Muscle of back (tissue), 11 donors: ENCODE measurements around the gene CHST8. TPM values are rescaled to one million over a fixed set of nuclear protein-coding genes. Genes with fewer than 3 reads are reported as not detected.

Experiments
- DNase-seq, 3 donors: peaks; one replicate each; pipeline versions ENCODE4 v3.0.0 to v3.0.0-alpha.2; 2013
- polyA plus RNA-seq, 10 donors: library from polyadenylated mRNA; unstranded; fragments of 120-200 nt; gene quantifications; one replicate each; pipeline ENCODE4 v1.2.1, GENCODE V29; 2013; ENCODE audit not compliant: insufficient read length in 10 of 10

CHST8 gene
- polyA plus RNA-seq, 10 donors: 0.07 to 1.1 (median 0.16) TPM; not detected in 2

DNA sequence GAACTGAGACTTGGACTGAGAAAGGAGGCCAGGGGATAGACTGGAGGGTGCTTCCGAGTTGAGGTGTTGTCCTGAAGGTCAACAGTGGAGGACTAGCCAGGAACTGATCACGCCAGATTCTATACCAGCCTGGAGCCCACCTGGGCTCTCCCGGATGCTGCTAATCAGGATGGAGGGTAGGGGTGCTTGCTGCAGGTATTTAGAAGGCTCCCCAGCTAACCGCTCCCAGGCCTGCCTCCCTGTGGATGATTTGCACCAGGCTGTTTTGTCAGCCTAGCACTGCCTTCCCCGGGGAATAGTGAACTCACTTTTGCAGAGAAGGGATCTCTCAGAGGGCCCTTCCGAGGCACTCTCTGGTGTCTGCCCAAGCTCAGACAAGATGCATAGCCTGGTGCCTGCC, 114.4 kb downstream of the CHST8 start:
- no peak for DNase-seq

DNA sequence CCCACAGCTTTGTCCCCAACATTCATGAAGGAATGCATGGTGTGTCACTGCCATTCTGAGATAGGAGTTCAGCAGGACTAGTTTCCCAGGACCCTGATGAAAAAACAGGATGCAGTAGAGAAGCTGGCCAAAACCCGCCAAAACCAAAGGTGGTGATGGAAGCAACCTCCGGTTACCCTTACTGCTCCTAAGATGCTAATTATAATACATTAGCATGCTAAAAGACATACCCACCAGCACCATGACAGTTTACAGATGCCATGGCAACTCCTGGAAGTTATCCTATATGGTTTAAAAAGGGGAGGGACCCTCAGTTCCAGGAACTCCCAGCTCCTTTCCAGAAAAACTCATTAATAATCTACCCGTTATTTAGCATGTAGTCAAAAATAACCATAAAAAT, 115.0 kb downstream of the CHST8 start:
- DNase-seq: no peak

DNA sequence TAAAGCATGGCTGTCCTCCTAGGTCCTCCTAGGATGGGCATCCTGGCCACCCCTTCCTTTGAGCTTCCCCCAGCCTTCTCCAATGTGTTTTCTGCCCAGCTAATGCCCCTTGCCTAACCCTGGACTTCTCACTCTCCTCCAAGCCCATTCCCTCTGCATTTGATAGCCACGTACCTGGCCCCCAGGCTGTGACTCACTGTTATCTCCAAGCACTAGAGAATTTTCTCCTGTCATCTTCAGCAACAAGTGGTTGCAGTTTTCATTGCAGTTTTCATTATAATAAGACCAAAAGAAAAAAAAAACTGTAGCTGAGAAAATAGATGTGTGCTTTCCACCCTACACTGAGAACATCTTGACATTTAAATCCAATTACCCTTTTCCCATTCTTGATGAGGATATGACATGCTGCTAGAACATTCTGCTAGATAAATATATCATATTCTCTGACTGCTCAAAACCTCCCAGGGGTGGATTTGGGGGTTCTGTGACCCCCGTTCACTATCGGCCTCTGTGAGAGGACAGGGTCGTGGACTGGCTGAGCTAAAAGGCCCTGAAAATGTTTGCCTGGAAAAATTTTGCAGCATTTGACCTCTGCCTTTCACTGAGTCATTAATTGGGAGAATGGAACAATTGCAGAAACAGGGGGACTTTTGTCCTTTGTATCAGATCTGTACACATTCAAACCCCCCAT, 116.1 kb downstream of the CHST8 start:
- no peak for DNase-seq

DNA sequence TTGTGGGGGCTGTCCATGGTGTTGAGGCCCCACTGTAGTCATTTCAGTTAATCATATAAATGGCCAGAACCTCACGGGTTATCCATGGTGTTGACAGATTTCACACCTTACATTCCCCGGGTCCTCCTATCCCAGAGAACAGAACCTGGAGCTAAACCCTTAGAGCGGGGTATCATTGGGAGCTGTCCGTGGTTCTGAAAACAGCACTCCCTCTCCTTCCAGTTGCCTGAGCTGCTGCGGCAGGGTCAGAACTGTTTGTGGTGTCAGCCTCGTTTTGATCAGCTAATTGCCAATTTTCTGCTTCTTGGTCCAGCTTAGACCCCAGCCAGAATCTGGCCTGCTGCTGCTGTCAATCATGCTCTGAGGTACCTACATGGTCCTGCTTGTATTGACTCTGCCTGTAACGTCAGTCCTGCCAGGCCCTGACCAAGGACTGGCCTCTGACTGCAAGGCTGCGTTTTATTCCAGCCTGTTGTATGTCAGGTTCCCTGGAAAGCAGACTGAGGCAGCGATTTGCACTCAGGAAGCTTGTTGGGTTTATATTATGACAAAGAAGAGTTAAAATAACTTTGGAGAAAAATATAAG, 119.2 kb downstream of the CHST8 start:
- peak; percentile 36 to 74 (median 62) for DNase-seq

DNA sequence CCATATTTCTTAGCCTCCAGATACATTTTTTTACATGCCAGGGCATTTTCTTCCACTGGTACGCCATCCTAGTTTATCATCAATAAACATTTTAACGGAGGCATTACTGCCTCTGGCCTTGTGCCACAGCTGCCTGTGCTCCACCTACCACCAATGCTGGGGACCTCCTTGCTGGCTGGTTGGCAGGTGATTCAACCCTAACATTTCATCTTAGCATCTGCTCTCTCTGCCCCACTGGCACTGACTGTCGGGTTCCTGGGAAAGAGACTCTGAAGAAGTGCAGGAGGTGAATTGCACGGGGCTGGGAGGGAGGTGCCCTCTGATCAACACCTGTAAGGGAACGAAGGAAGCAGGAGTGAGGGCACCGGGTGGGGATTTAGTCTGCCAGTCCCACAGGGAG, 123.5 kb downstream of the CHST8 start:
- no peak for DNase-seq

DNA sequence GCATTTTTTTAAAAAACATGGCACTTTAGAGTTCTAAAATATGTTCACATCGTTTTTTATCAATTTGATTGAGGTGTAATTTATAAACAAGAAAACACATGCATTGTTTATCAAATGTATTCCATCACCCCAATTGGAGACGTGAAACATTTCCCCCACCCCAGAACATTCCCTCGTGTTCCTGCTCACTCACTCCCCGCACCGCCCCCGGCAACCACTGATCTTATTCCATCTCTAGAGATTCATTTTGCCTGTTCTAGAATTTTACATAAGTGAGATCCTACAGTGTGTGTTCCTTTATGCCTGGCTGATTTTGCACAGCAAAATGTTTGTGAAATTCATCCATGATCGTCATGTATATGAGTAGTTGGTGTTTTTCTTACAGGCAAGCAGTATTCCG, 124.4 kb downstream of the CHST8 start:
- DNase-seq: no peak

DNA sequence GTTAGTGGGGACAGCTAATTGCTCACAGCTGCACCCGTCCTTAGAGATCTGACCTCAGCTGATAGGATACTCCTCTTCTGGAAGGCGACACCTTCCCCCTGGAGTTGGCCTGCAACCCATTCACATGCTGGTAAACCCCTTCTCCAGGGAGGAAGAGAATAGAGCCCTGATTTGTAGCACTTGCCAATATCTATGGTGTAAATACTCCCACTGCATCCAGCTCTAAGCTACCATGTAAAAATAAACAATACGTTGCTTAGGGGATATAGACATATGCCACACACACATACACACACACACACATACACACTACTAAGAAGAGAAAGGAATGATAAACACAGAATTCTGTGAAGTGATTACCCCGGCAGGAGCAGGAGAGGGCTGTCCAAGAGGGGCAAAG, 125.5 kb downstream of the CHST8 start:
- DNase-seq: no peak

DNA sequence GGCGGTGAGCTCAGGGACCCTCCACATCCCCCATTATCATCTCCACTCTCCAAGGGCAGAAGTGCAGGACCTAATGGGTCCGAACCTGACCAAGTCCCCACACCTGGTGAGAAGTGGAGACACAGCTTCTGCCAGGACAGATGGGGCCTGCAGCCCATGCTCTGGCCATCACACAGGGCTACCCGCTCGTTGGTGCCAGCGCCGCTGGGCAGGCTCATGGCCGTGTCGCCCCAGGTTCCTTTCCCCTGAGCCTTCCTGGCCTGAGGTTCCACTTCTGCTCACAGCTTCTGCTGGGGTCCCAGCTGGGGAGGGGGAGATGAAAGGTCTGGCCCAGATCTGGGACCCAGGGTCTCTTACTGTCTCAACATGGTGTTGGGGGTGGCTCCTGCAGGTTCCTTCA, 126.5 kb downstream of the CHST8 start:
- no peak for DNase-seq

DNA sequence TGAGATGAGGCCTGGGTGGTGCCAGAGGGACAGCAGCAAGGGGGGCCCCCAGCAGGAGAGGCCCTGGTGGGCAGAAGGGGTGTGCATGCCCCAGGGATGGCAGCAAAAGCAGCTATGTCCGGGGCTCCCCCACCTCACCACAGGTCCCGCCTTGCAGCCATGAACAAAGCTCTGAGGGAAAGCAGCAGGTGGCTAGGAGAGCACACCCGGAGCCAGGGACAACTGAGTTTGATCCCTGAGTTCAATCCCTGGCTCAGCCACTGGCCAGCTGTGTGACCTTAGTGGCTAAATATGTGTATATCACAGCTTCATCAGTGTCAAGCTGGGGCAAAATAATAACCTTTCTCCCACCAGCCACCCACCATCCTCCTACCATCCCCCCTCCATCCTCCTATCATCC, 127.3 kb downstream of the CHST8 start:
- no peak for DNase-seq

DNA sequence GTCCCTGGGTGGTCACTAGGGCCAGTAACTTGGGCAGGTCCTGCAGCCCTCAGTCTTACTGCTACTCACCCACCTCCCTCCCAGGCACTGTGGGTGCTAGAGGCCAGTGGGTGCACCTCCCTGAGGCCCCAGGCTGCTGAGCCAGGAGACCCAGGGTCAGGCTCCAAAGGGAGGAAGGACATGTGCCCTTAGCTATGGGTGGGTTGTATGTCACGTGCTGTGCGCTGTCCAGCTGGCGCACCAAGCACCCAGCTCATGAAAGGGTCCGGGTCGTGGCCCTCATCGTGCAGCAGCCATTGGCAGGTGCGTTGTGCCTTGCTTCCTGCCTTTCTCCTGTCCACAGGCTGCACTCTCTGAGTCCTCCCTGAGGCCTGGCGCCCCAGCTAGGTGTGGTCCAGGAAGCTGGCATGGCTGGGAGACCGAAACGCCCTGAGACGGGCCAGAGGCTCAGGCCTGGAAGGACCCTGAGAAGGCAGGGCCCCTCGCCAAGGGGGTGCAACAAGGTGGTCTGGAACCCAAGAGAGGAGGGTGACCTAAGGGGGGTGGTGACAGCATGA, 127.9 kb downstream of the CHST8 start:
- no peak for DNase-seq

DNA sequence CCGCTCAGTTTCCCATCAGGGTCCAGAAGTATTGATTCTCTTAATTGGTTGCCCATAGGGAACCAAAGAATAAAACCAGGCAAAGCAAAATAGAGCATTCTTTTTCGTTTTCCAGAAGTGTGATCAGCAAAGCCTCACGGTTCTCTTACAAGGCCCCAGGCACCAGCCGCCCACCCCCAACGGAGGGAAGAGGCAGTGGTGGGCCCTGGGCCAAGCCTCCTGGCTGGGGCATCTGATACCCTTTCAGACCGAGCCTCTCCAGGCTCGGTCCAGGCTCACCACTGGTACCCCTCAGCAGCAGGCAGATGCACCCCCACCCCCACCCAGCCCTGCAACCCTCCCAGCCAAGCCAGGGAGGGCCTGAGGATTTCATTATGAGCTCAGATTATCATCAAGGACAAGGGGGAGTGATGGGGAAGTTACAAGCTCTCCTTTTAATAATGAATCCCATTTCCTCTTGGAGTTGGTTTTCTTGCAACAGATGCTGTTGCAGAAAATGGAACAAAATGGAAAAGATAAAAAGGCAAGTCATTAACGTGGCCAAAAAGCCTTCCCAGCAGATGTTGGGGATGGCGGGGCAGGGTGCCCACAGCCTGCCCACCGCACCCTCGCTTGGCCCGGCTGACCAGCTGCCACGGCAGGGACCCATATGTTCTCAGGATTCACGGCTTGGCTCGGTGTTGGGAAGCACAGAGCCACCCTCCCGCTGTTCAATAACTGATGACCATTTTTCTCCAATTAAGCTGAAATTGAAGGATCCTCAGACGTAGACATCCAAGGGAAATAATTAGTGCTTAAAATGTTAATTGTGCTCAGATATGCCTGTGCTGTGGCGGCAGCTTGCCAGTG, 129.1 kb downstream of the CHST8 start:
- no peak for DNase-seq

DNA sequence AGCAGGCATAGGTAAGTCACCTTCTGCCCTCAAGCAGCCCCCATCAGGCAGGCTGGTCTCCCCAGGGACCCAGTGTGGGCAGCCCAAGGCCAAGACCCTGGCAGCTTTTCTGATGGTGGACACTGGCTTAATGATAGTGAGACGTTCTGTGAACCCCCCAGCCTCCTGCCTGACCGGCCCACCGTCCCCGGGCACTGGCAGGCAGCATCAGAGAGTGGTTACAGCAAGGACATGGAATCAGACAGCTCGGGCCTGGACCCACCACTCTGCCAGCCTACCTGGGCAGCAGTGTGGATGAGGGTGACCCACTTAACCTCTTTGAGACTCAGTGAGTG, 129.7 kb downstream of the CHST8 start:
- no peak for DNase-seq

DNA sequence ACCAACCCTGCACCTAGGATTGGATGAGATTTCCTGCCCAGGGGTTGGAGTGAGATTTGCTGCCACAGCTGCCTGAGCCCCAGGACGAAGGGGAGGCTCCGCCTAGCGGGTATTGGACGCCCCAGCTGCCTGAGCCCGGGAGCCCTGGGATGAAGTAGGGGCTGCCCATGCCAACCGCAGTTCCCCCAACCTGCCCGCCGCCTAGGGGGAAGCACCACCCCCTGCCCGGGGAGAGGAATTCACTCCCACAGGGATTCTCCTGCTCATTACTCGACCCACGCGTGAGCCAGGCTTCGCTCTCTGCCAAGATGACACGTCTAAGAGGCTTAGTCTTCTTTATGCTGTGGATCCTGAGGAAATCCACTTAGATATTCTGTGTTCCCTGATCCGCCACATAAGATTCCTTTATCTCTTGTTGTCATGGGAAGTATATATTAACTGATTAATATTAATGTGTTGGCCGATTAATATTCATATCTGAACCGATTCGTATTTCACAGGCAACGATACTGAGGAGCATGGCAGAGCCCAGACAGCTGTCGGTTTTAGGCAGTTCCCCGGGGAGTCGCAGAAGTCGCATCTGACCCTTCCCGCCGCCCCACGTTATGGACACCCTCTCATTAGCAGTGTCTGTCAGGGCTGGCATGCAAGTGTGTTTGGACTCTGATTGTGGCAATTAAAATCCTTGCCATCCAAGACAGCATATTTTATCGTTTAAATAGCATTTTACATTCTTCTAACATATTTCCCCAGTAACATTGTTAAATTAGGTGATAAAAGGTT, 130.5 kb downstream of the CHST8 start:
- no peak for DNase-seq

DNA sequence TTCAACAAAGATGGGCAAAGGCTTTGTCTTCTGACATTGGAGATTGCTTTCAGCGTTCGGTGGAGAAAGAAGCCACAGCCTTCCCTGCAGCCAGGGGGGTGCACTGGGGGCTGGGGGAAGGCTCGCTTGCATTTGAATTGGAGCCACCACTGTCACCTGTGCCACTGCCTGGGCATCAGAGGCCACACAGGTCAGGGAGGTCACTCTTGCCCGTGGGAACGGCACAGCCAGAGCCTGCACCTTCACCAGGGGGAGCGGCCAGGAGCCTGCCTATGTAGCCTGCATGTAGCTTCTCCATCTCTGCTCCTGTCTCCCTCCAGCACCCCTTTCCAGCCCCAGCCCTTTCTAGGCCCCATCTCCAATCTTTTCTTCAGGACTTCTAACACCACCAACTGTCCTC, 131.2 kb downstream of the CHST8 start:
- DNase-seq: no peak

DNA sequence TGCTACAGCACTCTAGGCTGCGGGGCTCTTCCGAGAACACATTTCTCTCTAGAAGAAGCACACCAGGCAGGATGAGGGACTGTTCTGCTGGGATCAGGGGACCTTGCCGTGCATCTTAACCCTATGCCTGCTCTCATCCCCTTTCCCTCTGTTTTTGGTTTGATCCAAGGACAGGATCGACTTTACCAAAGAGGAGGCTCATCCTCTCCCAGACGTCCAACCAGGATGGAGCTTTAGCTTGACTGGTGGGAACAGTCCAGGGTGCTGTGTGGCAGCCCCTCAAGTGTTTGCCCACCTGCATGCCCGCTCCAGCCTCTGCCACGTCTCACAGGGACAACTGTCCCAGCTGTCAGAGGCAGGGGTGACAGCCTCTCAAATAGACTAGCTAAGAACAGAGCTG, 132.6 kb downstream of the CHST8 start:
- no peak for DNase-seq

DNA sequence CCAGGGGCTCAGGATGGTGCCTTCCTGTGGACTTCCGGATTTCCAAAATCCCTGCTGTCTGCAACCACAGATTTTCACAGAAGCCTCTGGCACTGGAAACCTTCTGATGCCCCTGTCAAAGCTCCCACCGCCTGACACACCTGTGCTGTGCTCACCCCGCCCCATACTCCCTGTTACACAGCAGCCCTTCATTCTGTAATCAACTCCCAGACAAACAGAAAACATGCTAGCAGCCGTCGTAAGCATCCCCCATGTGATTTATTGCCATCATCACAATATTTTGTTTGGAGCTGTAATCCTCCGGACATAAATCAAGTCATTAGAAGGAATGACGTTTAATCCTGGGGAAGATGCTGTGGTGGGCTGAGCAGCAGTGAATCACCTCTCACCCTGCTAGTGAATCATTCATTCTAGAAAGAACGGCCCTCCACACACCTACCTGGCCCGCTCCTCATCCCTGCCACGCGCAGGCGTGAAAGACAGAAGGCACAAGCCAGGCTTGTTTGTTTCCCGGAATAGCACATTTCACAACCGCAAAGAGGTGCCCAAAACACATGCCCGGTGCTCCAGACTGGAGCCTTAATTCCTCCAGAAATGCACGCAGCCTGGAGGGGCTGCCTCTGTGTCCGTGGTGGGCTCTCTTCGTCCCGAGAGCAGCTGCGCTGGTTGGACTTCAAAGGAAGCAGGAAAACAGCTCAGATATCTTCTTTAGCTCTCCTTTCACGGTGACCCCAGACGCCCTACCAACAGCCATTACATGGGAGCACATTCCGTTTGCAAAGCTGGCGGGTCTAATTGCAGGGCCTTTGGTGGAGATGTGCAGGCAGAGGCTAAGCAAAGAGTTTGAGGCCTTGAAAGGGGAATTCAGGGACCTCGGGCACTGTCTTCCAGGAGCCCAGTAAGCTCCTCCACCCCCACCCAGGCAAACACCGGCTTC, 133.6 kb downstream of the CHST8 start:
- no peak for DNase-seq

DNA sequence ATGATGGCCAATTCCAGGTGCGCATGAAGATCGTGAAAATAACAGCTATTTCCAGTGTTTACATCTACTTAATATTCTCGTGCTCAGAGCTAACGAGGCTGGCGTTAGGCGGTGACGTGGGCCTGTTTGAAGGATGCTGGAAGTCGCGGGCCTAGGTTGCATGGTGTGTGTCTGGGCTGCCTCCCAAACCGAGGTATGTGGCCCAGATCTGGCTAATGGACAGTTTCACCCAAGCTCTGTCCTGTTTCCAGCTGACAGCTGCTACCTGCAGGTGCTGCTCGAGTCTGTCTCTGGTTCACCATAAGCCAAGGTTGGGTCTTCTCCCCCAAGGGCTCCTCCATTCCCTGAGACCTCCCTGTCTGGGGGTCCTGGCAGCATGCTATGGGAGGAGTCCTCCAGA, 134.4 kb downstream of the CHST8 start:
- no peak for DNase-seq

DNA sequence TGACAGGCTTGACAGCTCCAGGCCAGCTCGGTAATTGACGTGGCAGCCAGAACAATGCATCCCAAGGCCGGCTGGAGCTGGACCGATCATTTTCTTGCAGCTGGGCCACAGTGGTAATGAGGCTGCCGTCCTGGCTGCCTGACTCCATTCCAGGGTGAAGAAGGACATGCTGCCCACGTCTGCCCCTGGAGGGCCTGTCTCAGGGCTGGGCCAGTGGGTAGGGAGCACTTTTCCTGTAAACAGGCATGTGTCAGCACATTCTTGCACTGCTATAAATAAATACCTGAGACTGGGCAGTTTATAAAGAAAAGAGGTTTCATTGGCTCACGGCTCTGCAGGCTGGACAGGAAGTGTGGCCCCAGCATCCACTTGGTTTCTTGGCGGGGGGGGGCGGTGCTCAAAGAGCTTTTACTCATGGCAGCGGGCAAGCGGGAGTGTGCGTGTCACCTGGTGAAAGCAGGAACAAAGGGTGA, 136.8 kb downstream of the CHST8 start:
- DNase-seq: no peak

DNA sequence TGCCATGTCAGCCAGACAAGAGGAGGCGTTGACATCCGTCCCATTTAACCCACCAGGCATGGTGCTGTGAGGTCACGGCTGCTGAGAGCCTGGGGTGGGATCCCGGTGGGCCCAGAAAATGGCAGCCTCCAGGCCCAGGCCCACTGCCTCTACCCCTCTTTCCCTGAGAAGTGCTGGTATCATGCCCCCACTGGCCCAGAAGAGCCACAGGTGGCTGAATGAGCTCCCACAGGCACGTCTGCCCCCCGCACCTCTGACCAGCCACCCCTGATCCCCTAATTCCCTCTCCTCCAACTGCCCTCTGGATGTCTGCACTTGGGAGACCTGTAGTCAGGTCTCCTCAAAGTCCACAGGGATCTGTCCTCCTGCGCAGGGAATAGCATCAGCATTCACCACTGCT, 137.6 kb downstream of the CHST8 start:
- DNase-seq: no peak

DNA sequence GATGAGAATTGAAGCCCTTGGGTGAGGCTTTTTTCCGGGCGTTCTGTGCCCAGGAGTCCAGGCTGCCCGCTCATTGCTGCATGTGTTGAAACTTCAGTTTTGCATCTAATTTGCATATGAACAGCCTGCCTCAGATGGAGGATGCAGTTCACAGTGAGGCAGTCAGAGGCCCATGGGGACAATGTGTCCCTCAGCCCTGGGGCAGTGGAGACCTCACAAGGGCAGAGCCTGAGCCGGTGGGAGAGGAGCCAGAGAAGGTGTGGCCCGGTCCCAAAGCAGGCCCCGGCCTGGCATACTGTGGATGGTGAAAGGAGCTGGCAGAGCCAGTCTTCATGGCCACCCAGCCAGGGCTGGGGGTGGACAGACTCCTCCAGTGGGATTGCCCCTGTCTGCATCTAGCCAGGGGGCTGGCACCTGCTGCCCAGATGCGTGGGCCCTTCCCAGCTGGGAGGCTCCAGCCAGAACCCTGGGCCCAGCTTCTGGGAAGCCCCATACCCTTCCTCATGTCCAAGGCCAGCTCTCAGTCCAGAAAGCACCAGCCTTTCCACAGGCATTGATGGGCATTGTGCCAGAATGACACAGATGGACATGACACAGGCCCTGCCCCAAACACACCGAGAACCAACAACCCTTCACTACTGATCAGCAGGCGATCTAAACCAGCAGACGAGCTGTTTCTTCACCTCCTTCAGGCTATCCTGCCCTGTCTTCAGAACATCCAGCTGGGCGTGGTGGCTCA, 142.0 kb downstream of the CHST8 start:
- DNase-seq: no peak
